Measurements from ENCODE around the gene HS3ST5.

HS3ST5 gene

DNA sequence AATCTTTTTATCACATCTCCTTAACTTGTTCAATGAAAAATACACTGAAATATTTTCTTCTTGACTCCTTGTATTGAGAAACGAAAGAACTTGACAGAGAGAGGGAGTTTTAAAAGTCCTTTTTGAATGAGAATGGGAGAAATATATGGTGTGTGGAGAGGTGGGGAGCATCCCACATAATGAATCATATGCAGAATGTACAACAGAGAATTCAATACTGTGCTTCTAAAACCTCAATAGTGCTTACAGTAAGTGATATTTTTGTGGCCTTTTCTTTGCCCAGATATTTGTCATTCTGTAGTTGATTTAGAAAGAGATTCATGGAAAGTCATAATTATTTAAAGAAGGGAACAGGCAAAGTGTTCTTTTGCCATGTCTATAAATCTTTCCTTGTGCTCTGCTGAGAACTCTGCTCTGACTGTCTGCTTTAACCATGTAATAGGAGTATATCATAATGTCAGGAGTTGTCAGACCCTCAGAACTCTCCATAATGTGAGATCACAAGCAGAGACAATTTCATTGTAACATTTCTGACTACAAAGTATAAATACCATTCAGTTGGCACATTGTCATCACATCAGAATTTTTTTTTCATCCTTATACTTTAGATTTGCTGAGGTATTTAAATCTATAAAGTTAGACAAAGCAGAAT is 32.8 kb upstream of the HS3ST5 start:
- no peak for DNase-seq (ENCODE audit: low read depth)
- TF ChIP-seq, protein P1, sequence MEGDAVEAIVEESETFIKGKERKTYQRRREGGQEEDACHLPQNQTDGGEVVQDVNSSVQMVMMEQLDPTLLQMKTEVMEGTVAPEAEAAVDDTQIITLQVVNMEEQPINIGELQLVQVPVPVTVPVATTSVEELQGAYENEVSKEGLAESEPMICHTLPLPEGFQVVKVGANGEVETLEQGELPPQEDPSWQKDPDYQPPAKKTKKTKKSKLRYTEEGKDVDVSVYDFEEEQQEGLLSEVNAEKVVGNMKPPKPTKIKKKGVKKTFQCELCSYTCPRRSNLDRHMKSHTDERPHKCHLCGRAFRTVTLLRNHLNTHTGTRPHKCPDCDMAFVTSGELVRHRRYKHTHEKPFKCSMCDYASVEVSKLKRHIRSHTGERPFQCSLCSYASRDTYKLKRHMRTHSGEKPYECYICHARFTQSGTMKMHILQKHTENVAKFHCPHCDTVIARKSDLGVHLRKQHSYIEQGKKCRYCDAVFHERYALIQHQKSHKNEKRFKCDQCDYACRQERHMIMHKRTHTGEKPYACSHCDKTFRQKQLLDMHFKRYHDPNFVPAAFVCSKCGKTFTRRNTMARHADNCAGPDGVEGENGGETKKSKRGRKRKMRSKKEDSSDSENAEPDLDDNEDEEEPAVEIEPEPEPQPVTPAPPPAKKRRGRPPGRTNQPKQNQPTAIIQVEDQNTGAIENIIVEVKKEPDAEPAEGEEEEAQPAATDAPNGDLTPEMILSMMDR (conservative IDR thresholded peaks at IDR 0.05; ENCODE audit: low read depth, low read length): no peak
- no peak overlapping the region for H3K4me3 ChIP-seq (ENCODE audit: low read depth, low read length)

- TF ChIP-seq, protein P1 (conservative IDR thresholded peaks at IDR 0.05; ENCODE audit: low read depth, low read length): no peak
- no peak overlapping the region for H3K4me3 ChIP-seq (ENCODE audit: low read depth, low read length)
- DNase-seq (ENCODE audit: low read depth): no peak
These were observed 24.6 kb upstream of the HS3ST5 start for GRCh38 chr6:114367315-114367961.

DNA sequence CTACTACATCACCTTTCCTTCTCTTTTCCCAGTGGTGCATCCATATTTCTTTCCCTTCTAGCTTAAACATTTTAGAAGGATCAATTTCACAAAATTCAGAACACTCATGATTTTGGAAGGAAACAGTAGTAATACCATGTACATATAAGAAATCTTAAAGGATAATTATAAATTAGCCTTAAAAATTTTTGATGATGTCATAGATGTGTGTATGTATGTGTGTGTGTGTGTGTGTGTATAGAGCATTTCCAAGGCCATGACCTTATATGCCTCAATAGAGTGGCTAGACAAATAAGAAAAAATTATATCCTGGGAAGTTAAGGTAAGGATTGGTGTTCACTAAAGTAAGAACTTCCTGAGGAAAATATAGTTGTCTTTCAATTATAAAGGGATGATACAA is 24.1 kb upstream of the HS3ST5 start:
- TF ChIP-seq, protein P1 (conservative IDR thresholded peaks at IDR 0.05; ENCODE audit: low read depth, low read length): no peak
- DNase-seq (ENCODE audit: low read depth): no peak

GRCh38 chr6:114364301-114364700 is 21.5 kb upstream of the HS3ST5 start:
- no peak overlapping the region for H3K4me3 ChIP-seq (ENCODE audit: low read depth, low read length)
- TF ChIP-seq, protein P1 (conservative IDR thresholded peaks at IDR 0.05; ENCODE audit: low read depth, low read length): no peak
- DNase-seq (ENCODE audit: low read depth): no peak

More for the DNA sequence above, 24.1 kb upstream of the HS3ST5 start:
- H3K4me3 ChIP-seq (ENCODE audit: low read depth, low read length): no peak overlapping the region

DNA sequence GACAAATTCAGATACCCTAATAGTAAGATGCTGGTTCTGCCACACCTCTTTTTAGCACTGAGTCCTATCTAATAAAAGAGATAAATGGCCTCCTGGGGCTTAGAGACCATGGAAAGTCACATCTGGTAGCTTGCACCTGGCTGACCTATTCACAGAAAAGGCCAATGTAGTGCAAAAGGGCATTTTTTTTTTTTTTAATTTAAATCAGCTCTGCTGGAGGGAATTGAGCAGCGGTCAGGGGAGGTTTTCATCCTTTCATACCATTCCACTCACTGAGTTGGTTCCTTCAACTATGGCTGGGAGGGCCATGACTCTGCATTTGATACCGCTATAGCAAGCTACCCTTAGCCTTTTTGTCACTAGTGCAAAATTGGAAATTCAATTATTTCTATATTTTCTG is 20.1 kb upstream of the HS3ST5 start:
- no peak overlapping the region for H3K4me3 ChIP-seq (ENCODE audit: low read depth, low read length)
- TF ChIP-seq, protein P1 (conservative IDR thresholded peaks at IDR 0.05; ENCODE audit: low read depth, low read length): no peak
- no peak for DNase-seq (ENCODE audit: low read depth)

DNA sequence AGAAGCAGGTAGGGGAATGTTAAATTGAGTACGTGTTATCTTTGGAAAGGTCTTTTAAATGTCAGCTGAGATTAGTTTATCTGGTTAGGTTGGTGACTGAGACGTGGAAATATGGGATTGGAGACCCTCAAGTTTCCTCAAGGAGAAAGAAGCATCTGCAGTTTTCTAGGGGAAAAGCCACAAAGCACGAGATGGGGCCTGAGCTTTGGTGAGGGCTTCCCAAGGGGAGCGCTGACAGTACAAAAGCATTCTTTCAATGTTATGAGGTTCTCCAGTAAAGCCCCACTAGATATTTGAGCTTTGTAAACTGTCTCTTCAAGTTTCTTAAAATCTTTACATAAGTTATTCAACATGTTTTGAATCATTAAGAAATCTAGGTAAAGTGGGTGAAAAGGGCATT is 19.6 kb upstream of the HS3ST5 start:
- DNase-seq (ENCODE audit: low read depth): no peak
- H3K4me3 ChIP-seq (ENCODE audit: low read depth, low read length): no peak overlapping the region
- TF ChIP-seq, protein P1 (conservative IDR thresholded peaks at IDR 0.05; ENCODE audit: low read depth, low read length): no peak

DNA sequence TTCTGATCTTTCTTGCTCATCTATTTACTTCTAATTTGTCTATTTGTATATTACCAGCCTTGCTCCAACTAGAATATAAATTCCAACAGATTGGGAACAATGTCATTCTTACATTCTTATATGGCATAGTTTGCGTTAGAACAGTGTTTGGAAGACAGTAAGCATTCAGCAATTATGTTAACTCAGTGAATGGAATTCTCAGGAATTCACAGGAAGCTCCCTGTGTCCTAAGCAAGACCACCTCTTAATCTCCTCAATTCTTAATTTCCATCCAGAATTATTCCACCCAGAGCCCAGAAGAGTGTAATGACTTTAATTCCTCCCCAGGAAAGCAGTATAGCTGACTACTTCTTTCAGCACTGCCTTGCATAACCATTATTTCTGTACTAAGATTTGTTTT is 18.2 kb upstream of the HS3ST5 start:
- TF ChIP-seq, protein P1 (conservative IDR thresholded peaks at IDR 0.05; ENCODE audit: low read depth, low read length): no peak
- DNase-seq (ENCODE audit: low read depth): no peak
- no peak overlapping the region for H3K4me3 ChIP-seq (ENCODE audit: low read depth, low read length)
